ENCODE data around the gene ITPK1.

Gene ITPK1

GRCh38 chr14:92994131-92994676 is 121.5 kb downstream of the ITPK1 start:
- DNase-seq (ENCODE audit: insufficient read length), result no peak
- TF ChIP-seq TAF1 (IDR thresholded peaks at IDR 0.05; ENCODE audit: borderline replicate concordance, low read depth, low read length), result no peak
- TF ChIP-seq POLR2A (IDR thresholded peaks at IDR 0.05; ENCODE audit: low read depth, low read length), result no peak
- FAIRE-seq, result no peak

GRCh38 chr14:92993302-92993701 is 122.4 kb downstream of the ITPK1 start:
- no peak for DNase-seq (ENCODE audit: insufficient read length)
- TF ChIP-seq TAF1 (IDR thresholded peaks at IDR 0.05; ENCODE audit: borderline replicate concordance, low read depth, low read length), result no peak
- no peak for FAIRE-seq

- FAIRE-seq (no peak), DNase-seq (ENCODE audit: insufficient read length) (no peak)
- TF ChIP-seq POLR2A (IDR thresholded peaks at IDR 0.05; ENCODE audit: low read depth, low read length), result no peak
- TF ChIP-seq POLR2AphosphoS5 (IDR thresholded peaks at IDR 0.05; ENCODE audit: low read depth, low read length), result no peak
- no peak for TF ChIP-seq TAF1 (IDR thresholded peaks at IDR 0.05; ENCODE audit: borderline replicate concordance, low read depth, low read length)
These were observed 124.2 kb downstream of the ITPK1 start for GRCh38 chr14:92991536-92991935.

- TF ChIP-seq POLR2A (IDR thresholded peaks at IDR 0.05; ENCODE audit: low read depth, low read length) (no peak), TAF1 (IDR thresholded peaks at IDR 0.05; ENCODE audit: borderline replicate concordance, low read depth, low read length) (no peak), POLR2AphosphoS5 (IDR thresholded peaks at IDR 0.05; ENCODE audit: low read depth, low read length) (no peak)
- no peak for FAIRE-seq
These were observed 125.0 kb downstream of the ITPK1 start for GRCh38 chr14:92990456-92991430.

GRCh38 chr14:92988786-92989755 is 126.7 kb downstream of the ITPK1 start:
- TF ChIP-seq TAF1 (IDR thresholded peaks at IDR 0.05; ENCODE audit: borderline replicate concordance, low read depth, low read length) (no peak), POLR2A (IDR thresholded peaks at IDR 0.05; ENCODE audit: low read depth, low read length) (no peak), POLR2AphosphoS5 (IDR thresholded peaks at IDR 0.05; ENCODE audit: low read depth, low read length) (no peak)
- FAIRE-seq, result no peak
- no peak for DNase-seq (ENCODE audit: insufficient read length)

More at GRCh38 chr14:92990456-92991430, 125.0 kb downstream of the ITPK1 start:
- DNase-seq (ENCODE audit: insufficient read length), result no peak

- TF ChIP-seq TAF1 (IDR thresholded peaks at IDR 0.05; ENCODE audit: borderline replicate concordance, low read depth, low read length), result no peak
- TF ChIP-seq POLR2AphosphoS5 (IDR thresholded peaks at IDR 0.05; ENCODE audit: low read depth, low read length), result no peak
- no peak for TF ChIP-seq POLR2A (IDR thresholded peaks at IDR 0.05; ENCODE audit: low read depth, low read length)
- FAIRE-seq, result no peak
- DNase-seq (ENCODE audit: insufficient read length), result no peak
These were observed 127.8 kb downstream of the ITPK1 start for GRCh38 chr14:92987713-92988510.

- TF ChIP-seq POLR2A (IDR thresholded peaks at IDR 0.05; ENCODE audit: low read depth, low read length), result no peak
- DNase-seq (ENCODE audit: insufficient read length) (no peak), FAIRE-seq (no peak)
These were observed 128.6 kb downstream of the ITPK1 start for GRCh38 chr14:92987148-92987570.

- TF ChIP-seq POLR2AphosphoS5 (IDR thresholded peaks at IDR 0.05; ENCODE audit: low read depth, low read length) (no peak), POLR2A (IDR thresholded peaks at IDR 0.05; ENCODE audit: low read depth, low read length) (no peak), TAF1 (IDR thresholded peaks at IDR 0.05; ENCODE audit: borderline replicate concordance, low read depth, low read length) (no peak)
- DNase-seq (ENCODE audit: insufficient read length) (no peak), FAIRE-seq (no peak)
These were observed 129.2 kb downstream of the ITPK1 start for GRCh38 chr14:92986254-92987147.

GRCh38 chr14:92985521-92985920 is 130.2 kb downstream of the ITPK1 start:
- TF ChIP-seq TAF1 (IDR thresholded peaks at IDR 0.05; ENCODE audit: borderline replicate concordance, low read depth, low read length) (no peak), POLR2AphosphoS5 (IDR thresholded peaks at IDR 0.05; ENCODE audit: low read depth, low read length) (no peak), POLR2A (IDR thresholded peaks at IDR 0.05; ENCODE audit: low read depth, low read length) (no peak)
- no peak for FAIRE-seq

GRCh38 chr14:92984896-92985295 is 130.8 kb downstream of the ITPK1 start:
- TF ChIP-seq TAF1 (IDR thresholded peaks at IDR 0.05; ENCODE audit: borderline replicate concordance, low read depth, low read length) (no peak), POLR2A (IDR thresholded peaks at IDR 0.05; ENCODE audit: low read depth, low read length) (no peak), POLR2AphosphoS5 (IDR thresholded peaks at IDR 0.05; ENCODE audit: low read depth, low read length) (no peak)
- no peak for FAIRE-seq
- DNase-seq (ENCODE audit: insufficient read length), result no peak

More at GRCh38 chr14:92985521-92985920, 130.2 kb downstream of the ITPK1 start:
- no peak for DNase-seq (ENCODE audit: insufficient read length)

Measured in GM12892 (cell line).